MM.1S (cell line): ENCODE data around the gene ZC3H12A.
A peak's percentile ranks its signal among the peaks of the same experiment; 100 is the strongest.

Experiments used
- DNase-seq: peaks from one replicate; pipeline ENCODE4 v3.0.0-alpha.2; 2015
- H2AFZ ChIP-seq: fragments of 300-600 bp; sonication (generic); 2 replicates; pipeline ENCODE4 v1.6.0; 2016; ENCODE audit warnings: antibody characterized with exemption, low read length
- H3F3A ChIP-seq: fragments of 300-600 bp; sonication (generic); 2 replicates; pipeline ENCODE4 v1.6.1; 2016; ENCODE audit warnings: mild to moderate bottlenecking, antibody characterized with exemption, low read length, moderate library complexity, mixed read lengths; ENCODE audit not compliant: insufficient read depth
- H3K27ac ChIP-seq: fragments of 300-600 bp; sonication (generic); 2 replicates; pipeline ENCODE4 v1.5.1; 2016; ENCODE audit warnings: mild to moderate bottlenecking, low read length
- H3K27me3 ChIP-seq: fragments of 300-600 bp; sonication (generic); replicated peaks from 2 replicates; pipeline ENCODE4 v1.6.0; 2016; ENCODE audit warnings: low read length; ENCODE audit not compliant: insufficient read depth
- H3K36me3 ChIP-seq: fragments of 300-600 bp; sonication (generic); replicated peaks from 2 replicates; pipeline ENCODE4 v1.6.1; 2016; ENCODE audit warnings: mild to moderate bottlenecking, low read length, mixed read lengths; ENCODE audit not compliant: insufficient read depth
- H3K4me1 ChIP-seq: fragments of 300-600 bp; sonication (generic); 2 replicates; pipeline ENCODE4 v1.6.1; 2016; ENCODE audit warnings: low read length, mixed read lengths
- H3K4me2 ChIP-seq: fragments of 300-600 bp; sonication (generic); 2 replicates; pipeline ENCODE4 v1.6.0; 2016; ENCODE audit warnings: low read depth, low read length
- H3K4me3 ChIP-seq: fragments of 300-600 bp; sonication (generic); 2 replicates; pipeline ENCODE4 v1.5.1; 2016; ENCODE audit warnings: low read length, mixed read lengths
- H3K79me2 ChIP-seq: fragments of 300-600 bp; sonication (generic); 2 replicates; pipeline ENCODE4 v1.6.1; 2016; ENCODE audit warnings: mixed run types, low read length, mixed read lengths
- H3K9ac ChIP-seq: fragments of 300-600 bp; sonication (generic); 2 replicates; pipeline ENCODE4 v1.6.1; 2016; ENCODE audit warnings: low read length, mixed read lengths
- H3K9me2 ChIP-seq: fragments of 300-600 bp; sonication (generic); replicated peaks from 2 replicates; pipeline ENCODE4 v1.6.1; 2016; ENCODE audit warnings: mild to moderate bottlenecking, low read length, mixed read lengths; ENCODE audit not compliant: insufficient read depth
- H3K9me3 ChIP-seq: fragments of 300-600 bp; sonication (generic); replicated peaks from 2 replicates; pipeline ENCODE4 v1.6.1; 2016; ENCODE audit warnings: mild to moderate bottlenecking, low read length, mixed read lengths; ENCODE audit not compliant: insufficient read depth
- H4K20me1 ChIP-seq: fragments of 300-600 bp; sonication (generic); 2 replicates; pipeline ENCODE4 v1.6.1; 2016; ENCODE audit warnings: mild to moderate bottlenecking, low read length, moderate library complexity, mixed read lengths; ENCODE audit not compliant: insufficient read depth
- EZH2 ChIP-seq: fragments of 300-600 bp; sonication (generic); optimal IDR thresholded peaks from 2 replicates; pipeline ENCODE3; 2017; ENCODE audit warnings: low read depth, mild to moderate bottlenecking, antibody characterized with exemption, low read length, mixed read lengths
- EZH2phosphoT487 ChIP-seq: fragments of 300-600 bp; sonication (generic); IDR thresholded peaks from 2 replicates; pipeline ENCODE4 v1.6.1; 2018; ENCODE audit warnings: antibody characterized with exemption, low read length
- TF ChIP-seq, protein P1 (sequence below): fragments of 300-600 bp; sonication (generic); IDR thresholded peaks from 2 replicates; pipeline ENCODE4 v1.5.1; 2016; ENCODE audit warnings: antibody characterized with exemption, low read length, mixed read lengths

Gene ZC3H12A

DNA sequence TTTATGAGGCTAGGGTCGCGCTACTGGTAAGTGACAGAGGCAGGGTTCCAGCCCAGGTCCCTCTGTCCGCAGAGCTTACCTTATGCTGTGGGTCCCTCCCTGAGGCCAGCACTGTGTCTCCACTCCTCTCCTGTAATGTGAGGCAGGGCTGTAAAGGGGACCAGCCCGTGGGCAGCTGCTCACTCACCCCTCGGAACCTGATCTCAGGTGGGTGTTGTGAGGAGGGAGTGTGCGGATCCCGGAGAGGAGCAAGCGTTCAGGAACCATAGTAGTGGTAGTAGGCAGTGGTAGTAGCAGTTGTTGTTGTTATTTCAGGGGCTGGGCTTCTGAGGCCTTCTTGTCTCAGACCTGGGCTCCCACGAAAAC, 1.7 kb downstream of the ZC3H12A start:
- peaks cover 75% of the 10 kb centered on the region for H3K79me2 ChIP-seq
- H3K4me3 ChIP-seq, result peak overlapping the region; percentile 99

DNA sequence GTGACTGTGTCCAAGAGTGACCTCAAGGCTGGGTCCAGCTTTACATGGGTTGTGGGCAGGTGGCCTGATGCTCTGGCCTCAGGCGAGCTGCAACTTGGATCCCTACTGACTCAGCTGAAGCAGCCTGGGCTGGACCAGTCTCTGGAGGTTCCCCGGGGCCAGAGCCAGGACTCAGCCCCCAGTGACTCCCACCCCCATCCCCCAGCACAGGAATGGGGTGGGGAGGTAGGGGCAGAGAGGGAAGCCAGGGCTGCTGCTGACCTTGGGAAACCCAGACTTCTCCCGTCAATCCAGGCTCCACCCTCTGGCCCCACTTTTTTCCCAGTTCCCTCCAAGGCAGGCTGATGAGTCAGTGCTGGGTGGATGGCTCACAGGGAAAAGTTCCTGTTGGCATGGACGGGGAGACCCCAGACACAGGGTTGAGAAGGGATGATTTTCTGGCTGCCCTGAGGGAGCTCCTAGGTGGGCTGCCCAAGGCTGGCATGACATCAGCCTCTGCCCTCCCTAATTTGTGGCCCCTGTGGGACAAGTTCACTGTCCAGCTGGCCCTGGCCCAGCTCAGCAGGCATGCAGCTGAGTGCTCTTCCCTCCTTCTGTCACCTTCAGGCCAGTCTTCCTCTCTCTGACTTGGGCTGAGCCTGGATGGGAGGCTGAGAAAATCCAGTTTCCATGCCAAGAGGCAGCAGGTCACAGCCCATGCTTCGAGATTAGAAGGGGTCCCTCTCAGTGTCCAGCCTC, 2.2 kb downstream of the ZC3H12A start:
- DNase-seq, result no peak
- H3K79me2 ChIP-seq, result peaks cover 80% of the 10 kb centered on the region
- H3F3A ChIP-seq, result peaks cover 41% of the 10 kb centered on the region
- H2AFZ ChIP-seq, result no peak overlapping the region
- no peaks in the 10 kb centered on the region for H3K9me2 ChIP-seq
- H3K4me2 ChIP-seq, result peak overlapping the region; percentile 99
- peak overlapping the region; percentile 87 for H3K27ac ChIP-seq
- H3K27me3 ChIP-seq, result no peaks in the 10 kb centered on the region
- peak overlapping the region; percentile 99 for H3K4me3 ChIP-seq
- H3K36me3 ChIP-seq, result peaks cover 16% of the 10 kb centered on the region
- TF ChIP-seq EZH2 (no peak), EZH2phosphoT487 (no peak)
- TF ChIP-seq, protein P1, sequence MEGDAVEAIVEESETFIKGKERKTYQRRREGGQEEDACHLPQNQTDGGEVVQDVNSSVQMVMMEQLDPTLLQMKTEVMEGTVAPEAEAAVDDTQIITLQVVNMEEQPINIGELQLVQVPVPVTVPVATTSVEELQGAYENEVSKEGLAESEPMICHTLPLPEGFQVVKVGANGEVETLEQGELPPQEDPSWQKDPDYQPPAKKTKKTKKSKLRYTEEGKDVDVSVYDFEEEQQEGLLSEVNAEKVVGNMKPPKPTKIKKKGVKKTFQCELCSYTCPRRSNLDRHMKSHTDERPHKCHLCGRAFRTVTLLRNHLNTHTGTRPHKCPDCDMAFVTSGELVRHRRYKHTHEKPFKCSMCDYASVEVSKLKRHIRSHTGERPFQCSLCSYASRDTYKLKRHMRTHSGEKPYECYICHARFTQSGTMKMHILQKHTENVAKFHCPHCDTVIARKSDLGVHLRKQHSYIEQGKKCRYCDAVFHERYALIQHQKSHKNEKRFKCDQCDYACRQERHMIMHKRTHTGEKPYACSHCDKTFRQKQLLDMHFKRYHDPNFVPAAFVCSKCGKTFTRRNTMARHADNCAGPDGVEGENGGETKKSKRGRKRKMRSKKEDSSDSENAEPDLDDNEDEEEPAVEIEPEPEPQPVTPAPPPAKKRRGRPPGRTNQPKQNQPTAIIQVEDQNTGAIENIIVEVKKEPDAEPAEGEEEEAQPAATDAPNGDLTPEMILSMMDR, result no peak
- H4K20me1 ChIP-seq, result peaks cover 22% of the 10 kb centered on the region; the same call in 1 of the 2 replicates
- H3K9ac ChIP-seq, result peak overlapping the region; percentile 93
- H3K4me1 ChIP-seq, result peaks cover 29% of the 10 kb centered on the region
- no peaks in the 10 kb centered on the region for H3K9me3 ChIP-seq

More for the DNA sequence above, 1.7 kb downstream of the ZC3H12A start:
- peak overlapping the region; percentile 87; the same call in 1 of the 2 replicates for H3K27ac ChIP-seq
- H3K4me1 ChIP-seq, result peaks cover 29% of the 10 kb centered on the region
- no peak overlapping the region for H2AFZ ChIP-seq
- H3K36me3 ChIP-seq, result peaks cover 12% of the 10 kb centered on the region
- H3K9me3 ChIP-seq, result no peaks in the 10 kb centered on the region
- TF ChIP-seq EZH2phosphoT487 (no peak), EZH2 (no peak)
- TF ChIP-seq, protein P1, result no peak
- DNase-seq, result no peak
- H3K9me2 ChIP-seq, result no peaks in the 10 kb centered on the region
- peaks cover 22% of the 10 kb centered on the region; the same call in 1 of the 2 replicates for H4K20me1 ChIP-seq
- H3F3A ChIP-seq, result peaks cover 40% of the 10 kb centered on the region
- H3K4me2 ChIP-seq, result peak overlapping the region; percentile 99
- no peaks in the 10 kb centered on the region for H3K27me3 ChIP-seq
- H3K9ac ChIP-seq, result peak overlapping the region; percentile 93

DNA sequence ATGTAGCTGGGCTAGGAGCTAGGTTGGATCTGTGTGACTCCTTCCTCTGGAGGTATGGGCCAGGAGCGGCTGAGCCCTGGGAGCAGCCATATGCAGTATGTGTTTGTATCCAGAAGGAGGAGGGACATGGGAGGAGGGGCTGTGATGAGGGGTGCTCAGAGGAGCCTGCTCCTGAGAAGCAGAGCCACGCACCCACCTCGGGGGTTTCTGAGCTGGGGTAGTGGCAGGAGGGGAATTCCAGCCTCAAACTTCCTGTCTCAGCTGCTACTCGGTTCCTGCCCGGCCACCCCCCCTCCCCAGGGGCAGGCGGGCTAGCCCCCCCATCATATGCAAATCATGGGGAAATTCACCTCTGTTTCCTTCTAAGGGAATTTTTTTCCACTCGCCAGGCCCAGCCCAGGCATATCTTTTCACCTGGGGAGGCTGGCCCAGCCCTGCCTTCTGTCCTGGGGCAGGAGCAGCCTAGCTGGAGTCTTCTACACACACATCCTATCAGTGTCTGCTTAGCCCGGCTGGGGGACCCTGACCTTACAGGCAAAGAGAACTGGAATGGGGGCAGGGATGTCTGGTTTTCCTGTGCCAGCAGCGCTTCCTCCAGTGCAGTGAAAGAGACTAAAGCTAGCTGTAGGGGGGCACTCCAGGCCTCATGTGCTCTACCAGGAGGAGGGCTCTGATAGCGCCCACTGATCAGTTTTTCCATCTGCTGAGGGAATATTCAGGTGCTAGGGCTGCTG, 3.0 kb downstream of the ZC3H12A start:
- Histone ChIP-seq H3K4me2 (peak overlapping the region; percentile 99), H3K9me2 (no peaks in the 10 kb centered on the region), H2AFZ (no peak overlapping the region), H3K79me2 (peaks cover 85% of the 10 kb centered on the region), H4K20me1 (peaks cover 28% of the 10 kb centered on the region; the same call in 1 of the 2 replicates), H3K9ac (peak overlapping the region; percentile 93), H3K27me3 (no peaks in the 10 kb centered on the region), H3F3A (peaks cover 48% of the 10 kb centered on the region), H3K36me3 (peaks cover 21% of the 10 kb centered on the region), H3K4me1 (peaks cover 29% of the 10 kb centered on the region), H3K27ac (peak overlapping the region; percentile 87), H3K4me3 (peak overlapping the region; percentile 99), H3K9me3 (no peaks in the 10 kb centered on the region)
- peak; percentile 88 for DNase-seq
- TF ChIP-seq EZH2phosphoT487 (no peak), EZH2 (no peak)
- TF ChIP-seq, protein P1, result no peak
